Measurements from ENCODE around the gene ZBTB8A.
A peak's percentile ranks its signal among the peaks of the same experiment; 100 is the strongest.
"Not testable (repeated sequence)": the region's sequence is repeated elsewhere in the genome, so short reads cannot be mapped to it uniquely, and the experiment has no call there.

The ZBTB8A gene

DNA sequence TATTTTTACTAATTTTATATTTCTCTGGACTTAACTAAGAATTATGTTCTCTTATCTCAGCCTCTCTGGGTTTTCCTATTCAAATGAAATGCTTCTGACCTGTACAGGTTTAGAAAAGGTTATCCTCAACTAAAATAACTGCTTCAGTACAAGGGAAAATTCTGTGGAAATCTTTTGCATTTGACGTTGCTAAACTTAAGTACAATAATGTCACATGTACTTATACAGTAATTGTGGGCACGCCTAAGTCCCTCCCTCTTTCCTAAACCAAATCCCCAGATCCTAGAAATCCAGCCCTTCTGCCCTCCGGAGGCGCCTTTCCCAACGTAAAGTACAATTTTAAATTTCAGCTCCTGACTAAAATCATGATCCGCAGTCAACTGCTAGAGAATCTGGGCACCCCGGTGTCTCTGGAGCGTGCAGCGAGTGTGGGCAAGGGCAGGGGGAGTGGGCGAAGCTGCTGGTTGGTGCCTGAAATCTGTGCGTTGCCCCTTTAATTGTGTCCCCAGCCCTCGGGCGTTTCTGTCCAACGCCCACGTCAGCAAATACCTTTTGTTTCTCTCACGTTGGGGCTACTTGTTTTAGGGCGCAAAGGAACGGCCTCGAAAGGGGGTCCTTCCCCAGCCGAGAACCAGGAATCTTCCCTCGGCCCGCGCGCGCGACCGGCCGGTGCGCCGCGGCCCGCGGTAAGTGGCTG lies at the start of gene ZBTB8A:
ZBTB8A (plus strand) TSS at position 541 of the 697 bp plus-strand sequence. CDS start 53,505 bp downstream, outside the sequence.
- DNase-seq = no peak

- DNase-seq = no peak
Observed at GRCh38 chr1:32489774-32490454, 49.3 kb upstream of the ZBTB8A start.

DNA sequence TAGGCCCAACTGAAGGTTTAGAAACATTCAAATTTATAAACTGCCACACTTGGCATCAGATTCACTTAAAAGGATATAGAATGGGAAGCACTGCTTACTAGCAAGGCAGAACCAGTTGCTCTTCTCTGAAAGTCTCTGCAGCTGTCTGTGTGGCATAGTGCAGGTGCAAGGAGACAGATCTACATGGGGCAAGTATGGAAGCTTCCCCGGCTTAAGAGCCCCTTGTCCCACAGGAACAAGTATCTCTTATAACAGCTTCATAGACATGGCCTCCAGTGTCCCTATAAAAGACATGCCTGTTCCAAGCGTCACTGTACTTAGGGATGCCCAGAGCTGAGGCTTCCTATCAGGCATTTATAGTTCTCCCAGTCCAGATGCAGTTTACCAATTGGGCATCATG lies 47.8 kb upstream of the ZBTB8A start:
- DNase-seq = no peak

DNA sequence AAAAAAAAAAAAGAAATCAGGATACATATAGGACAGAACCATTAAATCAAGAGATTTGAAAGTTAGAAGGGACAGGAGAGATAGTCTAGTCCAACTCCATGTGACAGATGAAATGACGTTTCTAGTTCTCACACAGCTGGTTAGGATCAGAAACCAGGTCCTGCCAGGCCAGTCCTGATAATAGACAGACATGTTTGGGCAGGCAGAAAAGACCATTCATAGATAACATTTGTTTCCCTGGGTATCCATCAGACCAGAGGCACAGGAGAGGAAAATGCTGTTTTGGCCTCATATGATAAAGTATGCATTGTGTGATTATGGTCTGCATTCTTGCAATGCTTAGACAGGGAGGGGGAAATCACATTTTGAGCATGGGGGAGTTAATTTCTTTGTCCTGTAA lies 45.0 kb upstream of the ZBTB8A start:
- DNase-seq = no peak

DNA sequence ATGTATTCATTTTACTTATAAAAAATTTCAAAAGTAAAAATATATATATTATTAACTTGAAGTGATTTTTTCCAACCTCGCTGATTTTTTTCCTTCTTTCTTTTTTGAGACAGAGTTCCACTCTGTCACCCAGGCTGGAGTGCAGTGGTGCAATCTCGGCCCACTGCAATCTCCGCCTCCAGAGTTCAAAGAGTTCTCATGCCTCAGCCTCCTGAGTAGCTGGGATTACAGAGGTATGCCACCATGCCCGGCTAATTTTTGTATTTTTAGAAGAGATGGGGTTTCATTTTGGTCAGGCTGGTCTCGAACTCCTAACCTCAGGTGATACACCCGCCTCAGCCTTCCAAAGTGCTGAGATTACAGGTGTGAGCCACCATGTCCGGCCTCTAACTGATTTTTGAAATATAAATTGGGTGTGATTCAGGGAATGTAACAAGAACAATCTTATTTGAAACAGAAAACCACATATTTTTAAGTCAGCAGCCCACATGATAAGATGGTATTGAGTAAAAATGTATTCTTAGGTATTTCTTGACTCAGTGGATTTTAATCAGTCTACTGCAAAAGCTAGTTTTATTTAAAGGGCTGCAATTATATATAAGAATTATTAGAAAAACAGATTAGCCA lies 44.4 kb upstream of the ZBTB8A start:
- no peak for DNase-seq

DNA sequence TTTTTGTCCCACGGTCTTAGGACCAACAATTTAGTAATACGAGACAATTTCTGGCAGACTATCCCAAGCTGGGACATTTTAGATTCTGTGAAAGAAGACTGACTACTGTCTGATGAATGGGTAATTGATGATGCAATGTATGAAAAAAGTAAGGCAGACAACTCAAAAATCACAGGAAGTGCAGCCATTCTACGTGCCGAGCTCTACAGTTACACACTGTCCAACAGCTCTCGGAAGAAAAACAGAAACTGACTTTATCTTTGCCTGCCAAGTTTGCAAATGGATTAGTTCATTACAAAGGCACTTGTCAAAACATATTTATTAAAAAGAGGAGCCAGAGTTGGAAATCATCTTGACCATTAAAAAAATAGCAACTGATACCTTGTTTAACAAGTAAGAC lies 43.1 kb upstream of the ZBTB8A start:
- no peak for DNase-seq

DNA sequence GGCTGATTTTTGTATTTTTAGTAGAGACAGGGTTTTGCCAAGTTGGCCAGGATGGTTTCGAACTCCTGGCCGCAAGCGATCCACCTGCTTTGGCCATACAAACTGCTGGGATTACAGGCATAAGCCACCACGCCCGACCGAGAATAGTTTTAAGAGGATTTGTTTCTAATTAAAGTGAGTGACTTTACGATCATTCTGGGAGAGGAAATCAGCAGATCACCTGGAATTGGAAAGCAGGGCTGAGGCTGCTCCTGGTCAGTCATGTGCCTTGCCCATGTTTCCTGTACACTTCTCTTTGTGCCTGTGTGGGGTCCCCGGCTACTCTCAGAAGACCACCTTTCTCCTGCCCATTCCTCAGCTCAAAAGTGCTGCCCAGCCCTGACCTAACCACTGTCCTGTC lies 40.5 kb upstream of the ZBTB8A start:
- no peak for DNase-seq

DNA sequence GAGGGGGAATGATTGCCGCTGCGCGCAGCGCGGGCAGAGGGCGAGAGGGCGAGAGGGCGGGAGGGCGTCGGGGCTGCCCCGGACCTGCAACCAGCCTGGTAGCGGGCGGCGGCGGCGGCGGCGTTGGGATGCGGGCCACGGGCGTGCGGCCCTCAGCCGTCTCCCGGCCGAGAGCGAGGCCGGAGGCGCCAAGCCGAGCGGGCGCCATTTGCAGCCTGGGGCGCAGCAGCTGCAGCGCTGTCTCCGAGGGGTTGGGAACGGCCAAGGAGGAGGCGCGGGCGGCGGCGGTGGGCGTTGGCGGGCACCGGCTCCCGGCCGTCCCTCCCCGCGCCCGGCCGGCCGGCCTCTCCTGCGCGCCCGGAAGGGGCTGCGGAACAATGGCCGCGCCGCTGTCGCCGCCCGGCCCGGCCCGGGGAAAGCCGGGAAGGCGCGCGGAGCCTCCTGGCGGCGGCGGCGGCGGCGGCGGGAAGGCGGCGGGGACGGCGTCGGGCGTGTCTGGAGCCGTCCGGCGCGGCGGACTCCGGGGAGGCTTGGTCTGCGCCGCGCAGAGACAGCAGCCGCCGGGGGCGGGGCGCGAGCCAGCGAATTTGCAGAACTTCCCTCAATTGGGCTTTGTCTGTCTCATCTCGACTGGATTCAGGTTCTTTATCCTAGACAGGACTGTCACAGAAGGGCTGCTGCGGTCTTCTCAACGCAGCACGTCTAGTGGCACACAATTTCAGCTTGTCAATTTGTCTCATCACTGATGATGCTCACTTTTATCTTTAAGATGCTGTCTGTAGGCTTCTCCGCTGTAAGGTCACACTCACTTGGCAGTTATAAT lies 38.6 kb upstream of the ZBTB8A start:
- peak; percentile 4 to 18 for DNase-seq

DNA sequence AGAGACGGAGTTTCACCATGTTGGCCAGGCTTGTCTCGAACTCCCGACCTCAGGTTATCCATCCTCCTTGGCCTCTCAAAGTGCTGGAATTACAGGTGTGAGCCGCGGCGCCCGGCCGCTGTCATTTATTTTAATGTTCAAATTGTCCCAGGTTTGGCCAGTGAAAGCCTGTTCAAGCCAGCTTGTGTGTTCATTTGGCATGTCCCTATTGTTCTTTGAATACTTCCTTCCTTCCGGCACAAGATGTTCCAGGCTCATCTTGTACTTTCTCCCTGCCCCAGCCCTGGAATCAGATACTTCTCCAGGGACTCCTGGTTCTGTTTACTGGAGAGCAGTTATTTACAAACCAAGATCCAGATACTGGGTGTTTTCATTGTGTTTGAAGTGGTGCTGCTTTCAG lies 37.4 kb upstream of the ZBTB8A start:
- no peak for DNase-seq

DNA sequence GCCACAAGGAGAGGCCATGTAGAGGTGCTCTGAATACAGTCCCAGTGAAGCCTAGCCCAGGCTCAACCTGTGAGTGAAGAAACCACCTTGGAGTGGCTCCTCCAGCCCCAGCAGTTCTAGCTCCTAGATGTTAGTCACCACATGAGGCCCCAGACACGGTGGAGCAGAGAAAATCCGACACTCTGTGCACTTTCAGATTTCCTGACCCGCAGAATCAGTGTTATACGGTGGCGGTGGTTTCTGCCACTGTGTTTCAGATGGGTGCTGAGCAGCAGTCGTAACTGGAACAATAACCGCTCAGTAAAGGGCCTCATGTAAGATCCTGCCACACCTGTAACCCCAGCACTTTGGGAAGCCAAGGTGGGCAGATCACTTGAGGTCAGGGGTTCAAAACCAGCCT lies 36.1 kb upstream of the ZBTB8A start:
- DNase-seq = no peak

GRCh38 chr1:32507021-32507420 lies 32.2 kb upstream of the ZBTB8A start:
- DNase-seq = no peak

DNA sequence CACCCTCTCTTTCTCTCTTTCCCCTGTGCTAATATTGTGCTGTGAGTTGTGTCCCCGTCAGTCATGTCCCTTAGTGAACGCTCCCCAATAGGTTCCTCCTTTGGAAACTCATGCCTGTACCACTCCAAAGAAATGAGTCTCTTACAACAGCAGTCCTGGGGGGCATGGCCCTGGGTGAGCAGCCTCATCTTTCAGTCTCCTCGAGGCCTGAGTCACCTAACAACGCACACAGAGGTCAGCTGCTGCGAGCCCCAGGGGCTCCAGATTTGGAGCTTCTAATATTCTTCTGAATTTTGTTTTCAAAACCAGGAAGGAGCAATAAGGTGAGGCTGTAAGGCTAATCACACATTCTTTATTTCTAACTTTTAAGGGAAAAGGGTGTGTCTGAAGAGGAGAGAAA lies 30.5 kb upstream of the ZBTB8A start:
- DNase-seq = no peak

DNA sequence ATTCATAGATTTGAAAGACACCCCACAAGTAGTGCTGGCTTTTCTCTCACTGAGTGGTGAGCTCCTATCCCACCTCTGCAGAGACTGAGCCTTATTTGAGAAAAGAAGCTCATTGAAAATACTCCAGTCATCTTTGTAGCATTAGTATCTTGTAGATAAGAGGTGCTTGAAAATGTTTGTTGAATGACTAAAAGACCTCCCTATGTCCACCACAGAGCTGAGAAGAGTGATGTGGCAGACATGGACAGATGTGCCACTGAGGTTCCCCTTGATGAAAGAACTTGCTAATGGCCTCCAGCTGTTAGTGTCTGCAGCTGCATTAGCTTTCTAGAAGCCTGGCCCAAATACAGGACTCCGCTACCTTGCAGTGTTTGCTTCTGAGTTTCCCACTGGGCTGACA lies 29.3 kb upstream of the ZBTB8A start:
- DNase-seq = no peak

DNA sequence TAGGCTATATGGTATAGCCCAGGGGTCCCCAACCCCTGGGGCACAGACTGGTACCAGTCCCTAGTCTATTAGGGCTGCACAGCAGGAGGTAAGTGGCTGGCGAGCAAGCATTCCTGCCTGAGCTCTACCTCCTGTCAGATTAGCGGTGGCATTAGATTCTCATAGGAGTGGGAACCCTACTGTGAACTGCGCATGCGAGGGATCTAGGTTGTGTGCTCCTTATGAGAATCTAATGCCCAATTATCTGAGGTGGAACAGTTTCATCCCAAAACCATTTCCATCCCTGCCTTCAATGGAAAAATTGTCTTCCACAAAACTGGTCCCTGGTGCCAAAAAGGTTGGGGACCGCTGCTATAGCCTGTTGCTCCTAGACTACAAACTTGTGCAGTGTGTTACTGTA lies 22.8 kb upstream of the ZBTB8A start:
- no peak for DNase-seq

DNA sequence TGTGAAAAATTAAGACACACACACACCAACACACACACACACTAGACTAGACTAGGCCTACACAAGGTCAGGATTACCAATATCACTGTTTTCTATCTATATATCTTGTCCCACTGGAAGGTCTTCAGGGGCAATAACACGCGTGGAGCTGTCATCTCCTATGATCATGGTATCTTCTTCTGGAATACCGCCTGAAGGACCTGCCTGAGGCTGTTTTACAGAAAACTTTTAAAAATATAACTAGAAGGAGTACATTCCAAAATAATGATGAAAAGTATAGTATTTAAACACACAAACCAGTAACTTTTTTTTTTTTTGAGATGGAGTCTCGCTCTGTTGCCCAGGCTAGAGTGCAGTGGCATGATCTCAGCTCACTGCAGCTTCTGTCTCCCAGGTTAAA lies 20.3 kb upstream of the ZBTB8A start:
- no peak for DNase-seq

DNA sequence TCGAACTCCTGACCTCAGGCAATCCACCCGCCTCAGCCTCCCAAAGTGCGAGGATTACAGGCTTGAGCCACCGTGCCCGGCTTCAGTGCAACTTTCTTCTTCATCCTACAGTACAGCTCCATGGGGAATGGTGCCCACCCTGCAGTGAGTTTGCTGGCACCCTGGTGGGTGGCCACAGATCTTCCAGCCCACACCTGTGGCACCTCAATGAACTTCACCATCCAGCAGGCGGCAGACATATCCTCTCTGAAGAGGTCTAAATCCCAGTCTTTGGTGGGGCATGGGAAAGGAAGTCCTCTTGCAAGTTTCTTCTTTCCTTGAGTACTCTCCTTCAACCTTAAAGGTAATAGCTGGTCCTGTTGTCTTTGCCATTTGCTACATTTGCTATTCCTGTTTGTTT lies 18.1 kb upstream of the ZBTB8A start:
- no peak for DNase-seq

GRCh38 chr1:32525053-32525452 lies 14.2 kb upstream of the ZBTB8A start:
- DNase-seq = no peak

DNA sequence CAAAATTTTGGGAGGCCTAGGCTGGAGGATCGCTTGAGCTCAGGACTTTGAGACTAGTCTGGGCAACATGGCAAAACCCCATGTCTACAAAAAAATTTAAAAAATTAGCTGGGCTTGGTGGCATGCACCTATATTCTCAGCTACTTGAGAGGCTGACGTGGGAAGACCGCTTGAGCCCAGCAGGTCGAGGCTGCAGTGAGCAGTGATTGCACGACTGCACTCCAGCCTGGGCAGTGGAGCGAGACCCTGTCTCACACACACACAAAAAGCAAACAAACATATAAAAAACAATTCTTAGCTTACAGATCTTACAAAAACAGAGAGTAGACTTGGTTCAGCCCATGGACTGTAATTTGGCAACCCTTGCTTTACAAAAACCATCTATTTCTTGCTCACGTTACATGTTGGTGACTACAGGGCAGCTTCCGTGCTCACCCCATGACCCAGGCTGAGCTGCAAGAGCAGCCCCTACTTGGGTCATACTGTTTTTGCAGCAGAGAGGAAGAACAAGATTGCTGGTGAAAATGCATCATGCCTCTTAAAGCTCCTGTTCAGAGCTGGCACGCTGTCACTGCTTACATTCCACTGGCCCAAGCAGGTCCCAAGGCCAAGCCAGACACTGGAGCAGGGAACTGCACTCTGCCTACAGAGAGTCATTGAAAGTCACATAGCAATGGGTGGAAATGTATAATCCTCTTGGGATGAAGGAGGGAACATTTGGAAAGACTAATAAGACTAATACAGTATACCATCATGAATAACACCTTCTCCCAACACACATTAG lies 13.4 kb upstream of the ZBTB8A start:
- no peak for DNase-seq

GRCh38 chr1:32528550-32528949 lies 10.7 kb upstream of the ZBTB8A start:
- not testable (repeated sequence) for DNase-seq

DNA sequence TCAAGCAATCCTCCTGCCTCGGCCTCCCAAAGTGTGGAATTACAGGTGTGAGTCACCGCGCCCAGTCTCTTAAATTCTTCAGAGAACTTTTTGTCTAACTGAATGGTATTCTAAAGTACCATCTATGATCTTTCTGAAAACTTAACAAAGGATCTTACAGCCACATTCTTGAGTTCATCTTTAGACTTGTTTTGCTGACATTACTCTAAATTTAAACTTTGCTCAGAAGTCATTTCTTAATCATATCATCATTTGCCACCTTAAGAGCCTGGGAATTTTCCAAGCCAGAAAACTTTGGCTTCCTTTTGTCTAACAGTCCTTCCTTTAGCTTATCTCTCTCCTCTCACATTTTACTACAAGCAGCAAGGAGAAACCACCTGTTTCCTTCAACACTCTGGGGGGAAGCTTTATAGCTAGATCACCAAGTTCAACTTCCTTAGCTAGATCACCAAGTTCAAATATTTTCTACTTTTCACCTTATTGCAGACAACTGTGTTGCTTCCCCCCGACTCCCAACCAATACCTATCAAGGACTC lies 5.4 kb upstream of the ZBTB8A start:
- no peak for DNase-seq

DNA sequence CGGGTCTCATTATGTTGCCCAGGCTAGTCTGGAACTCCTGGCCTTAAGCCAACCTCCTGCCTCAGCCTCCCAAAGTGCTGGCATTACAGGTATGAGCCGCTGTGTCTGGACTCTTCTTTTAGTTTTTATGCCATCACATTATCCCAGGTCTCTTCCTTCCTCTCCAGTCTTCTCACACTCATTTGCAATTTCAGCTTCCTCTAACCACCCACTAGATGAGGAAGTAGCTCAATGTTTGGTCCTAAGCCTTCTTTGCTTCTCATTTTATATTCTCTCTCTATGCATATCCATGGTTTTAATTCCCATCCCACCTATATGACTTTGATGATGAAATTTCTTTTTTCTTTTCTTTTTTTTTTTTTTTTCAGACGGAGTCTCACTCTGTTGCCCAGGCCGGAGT lies 3.1 kb upstream of the ZBTB8A start:
- DNase-seq = no peak

DNA sequence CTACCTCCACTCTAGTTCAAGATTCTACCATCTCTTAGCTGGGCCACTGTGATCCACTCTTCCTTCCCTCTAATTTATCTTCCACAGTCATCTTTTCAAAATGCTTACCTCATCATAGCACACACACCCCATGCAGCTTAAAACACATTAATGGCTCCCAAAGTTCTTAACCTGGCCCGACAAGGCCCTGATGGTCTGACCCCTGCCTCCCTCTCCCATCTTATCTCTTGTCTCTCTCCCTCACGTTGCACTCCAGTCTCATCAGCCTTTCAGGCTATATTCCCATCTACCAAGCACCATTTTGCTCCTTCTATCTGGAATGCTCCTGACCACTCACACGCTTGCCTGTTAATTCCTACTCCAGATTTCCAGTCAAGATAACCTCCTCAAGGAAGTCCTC lies 2.5 kb upstream of the ZBTB8A start:
- no peak for DNase-seq
